Right lobe of liver (tissue), 6 donors: Measurements from ENCODE around the gene DYSF. TPM values are rescaled to one million over a fixed set of nuclear protein-coding genes. Genes with fewer than 3 reads are reported as not detected.

Source experiments
- ATAC-seq, 4 donors: fragments of 200-7000 bp; cut with Tn5 transposase; one replicate each; pipeline ENCODE4 v1.9.1; 2020; ENCODE audit warnings: mild to moderate bottlenecking in 4 of 4, moderate library complexity in 4 of 4
- DNase-seq, 3 donors: peaks; one replicate each; pipeline ENCODE4 v3.0.0-alpha.2; 2020
- H3K27ac ChIP-seq, 3 donors: fragments of 200-600 bp; one replicate each; pipeline ENCODE4 v1.8.0; 2022
- H3K27me3 ChIP-seq, 2 donors: fragments of 200-600 bp; one replicate each; pipeline ENCODE4 v1.8.0; 2022
- H3K36me3 ChIP-seq, 4 donors: fragments of 200-600 bp; sonication (generic) in 1 of 4; one replicate each; pipeline versions ENCODE4 v1.5.1 to v1.8.0; 2017 to 2022; ENCODE audit warnings: control low read depth in 1 of 4
- H3K4me1 ChIP-seq, 4 donors: fragments of 200-600 bp; sonication (generic) in 1 of 4; one replicate each; pipeline versions ENCODE4 v1.5.1 to v1.8.0; 2017 to 2022; ENCODE audit warnings: control low read depth in 1 of 4
- H3K4me3 ChIP-seq, 3 donors: fragments of 200-600 bp; one replicate each; pipeline ENCODE4 v1.8.0; 2022
- H3K9me3 ChIP-seq, 4 donors: fragments of 200-600 bp; sonication (generic) in 1 of 4; one replicate each; pipeline versions ENCODE4 v1.5.1 to v1.8.0; 2017 to 2022; ENCODE audit warnings: control low read depth in 1 of 4
- POLR2A ChIP-seq: fragments of 450-650 bp; IDR thresholded peaks from one replicate; pipeline ENCODE4 v1.6.1; 2017; ENCODE audit warnings: antibody characterized with exemption, mild to moderate bottlenecking
- WGBS: methylation state at CpG from one replicate; pipeline ENCODE4 v1.1.6; 2018; ENCODE audit warnings: low coverage, low lambda C conversion rate; ENCODE audit not compliant: insufficient coverage; ENCODE audit errors: missing lambda C conversion rate; 5-methylcytosine and 5-hydroxymethylcytosine counted together
- intact Hi-C, 2 donors: fragments of 100-400 bp; cut with DNase I; formaldehyde crosslinking; loops; one replicate each; pipeline versions ENCODE4 v1.11.2 to v1.14.1; 2022
- total RNA-seq, 6 experiments: library from RNA; depleted of rRNA in 2 of 6; stranded (reverse); fragments of >200 nt in 2 of 6; fragmentation: NEBNext Ultra II Directional in 3 of 6; extraction: Animal tissue kit (Norgen Biotek cat#: 25700) in 3 of 6; gene quantifications; one replicate each; pipeline versions ENCODE4 v1.1.0 to v1.2.4, GENCODE V29; 2016 to 2023
- TF ChIP-seq, protein P1 (sequence below), 4 donors: fragments of 200-600 bp in 3 of 4; fragments of 450-650 bp in 1 of 4; IDR thresholded peaks; one replicate each; pipeline versions ENCODE4 v1.5.1 to v1.8.0; 2016 to 2022; ENCODE audit warnings: antibody characterized with exemption in 4 of 4, mild to moderate bottlenecking in 2 of 4
- donor health status: DM: no; HTN: yes; CAD: no.
- donor health status: DM: no; HTN: no; CAD: no.
- donor health status: DM: no; HTN: no; CAD: no.
- donor health status: DM: no; HTN: yes; CAD: no.
- donor health status: DM: no; HTN: yes; CAD: no.

The DYSF gene
- total RNA-seq, 6 experiments from 2014 or later, result 21.8 to 55.0 (median 32.9) TPM

DNA sequence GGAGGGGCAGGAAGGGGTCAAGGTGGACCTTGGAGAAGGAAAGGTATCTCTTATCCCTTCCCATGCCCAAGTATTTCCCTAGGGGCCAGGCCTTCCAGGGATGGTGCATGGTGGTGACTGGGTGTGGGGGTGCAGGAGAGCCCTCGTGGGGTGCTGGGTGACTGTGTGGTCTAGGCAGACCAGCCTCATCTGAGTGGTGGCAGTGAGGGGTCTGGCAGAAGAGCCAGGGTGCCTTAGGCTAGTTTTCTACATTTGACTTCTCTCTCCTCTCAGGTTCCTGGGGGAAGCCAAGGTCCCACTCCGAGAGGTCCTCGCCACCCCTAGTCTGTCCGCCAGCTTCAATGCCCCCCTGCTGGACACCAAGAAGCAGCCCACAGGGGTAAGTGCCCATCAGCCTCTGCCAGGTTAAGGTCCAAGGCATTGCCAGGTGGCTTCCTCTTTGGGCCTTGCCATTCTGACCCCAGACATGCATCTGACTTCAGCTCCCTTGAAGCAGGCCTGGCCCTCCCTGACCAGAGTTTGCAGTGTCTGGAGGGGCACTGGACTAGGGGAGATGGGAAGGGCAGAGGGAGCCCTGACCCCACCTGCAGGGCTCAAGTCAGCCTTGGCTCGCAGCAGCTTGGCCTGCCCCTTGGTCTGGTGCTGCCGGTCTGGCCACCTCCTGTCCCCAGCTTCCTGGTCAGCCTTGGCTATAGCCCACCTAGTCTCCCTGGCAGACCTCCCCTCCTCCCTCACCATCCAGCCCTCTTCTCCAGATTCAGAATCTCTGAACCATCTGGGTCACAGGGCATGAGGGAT lies 49.8 kb downstream of the DYSF start:
- H3K27me3 ChIP-seq, result no peaks in the 10 kb centered on the region
- 80% methylated on average over 1 of the region's 6 CpGs for WGBS
- peak overlapping the region in 1 of 3 donors; percentile 43 for H3K27ac ChIP-seq
- no peaks in the 10 kb centered on the region for H3K36me3 ChIP-seq
- no peaks in the 10 kb centered on the region for H3K9me3 ChIP-seq
- no peak overlapping the region for H3K4me3 ChIP-seq
- peak in 1 of 4 donors; percentile 5 for ATAC-seq
- no peak for DNase-seq
- no peaks in the 10 kb centered on the region for H3K4me1 ChIP-seq
- intact Hi-C loops, result no loop called here
- no peak for TF ChIP-seq POLR2A
- TF ChIP-seq, protein P1, sequence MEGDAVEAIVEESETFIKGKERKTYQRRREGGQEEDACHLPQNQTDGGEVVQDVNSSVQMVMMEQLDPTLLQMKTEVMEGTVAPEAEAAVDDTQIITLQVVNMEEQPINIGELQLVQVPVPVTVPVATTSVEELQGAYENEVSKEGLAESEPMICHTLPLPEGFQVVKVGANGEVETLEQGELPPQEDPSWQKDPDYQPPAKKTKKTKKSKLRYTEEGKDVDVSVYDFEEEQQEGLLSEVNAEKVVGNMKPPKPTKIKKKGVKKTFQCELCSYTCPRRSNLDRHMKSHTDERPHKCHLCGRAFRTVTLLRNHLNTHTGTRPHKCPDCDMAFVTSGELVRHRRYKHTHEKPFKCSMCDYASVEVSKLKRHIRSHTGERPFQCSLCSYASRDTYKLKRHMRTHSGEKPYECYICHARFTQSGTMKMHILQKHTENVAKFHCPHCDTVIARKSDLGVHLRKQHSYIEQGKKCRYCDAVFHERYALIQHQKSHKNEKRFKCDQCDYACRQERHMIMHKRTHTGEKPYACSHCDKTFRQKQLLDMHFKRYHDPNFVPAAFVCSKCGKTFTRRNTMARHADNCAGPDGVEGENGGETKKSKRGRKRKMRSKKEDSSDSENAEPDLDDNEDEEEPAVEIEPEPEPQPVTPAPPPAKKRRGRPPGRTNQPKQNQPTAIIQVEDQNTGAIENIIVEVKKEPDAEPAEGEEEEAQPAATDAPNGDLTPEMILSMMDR (IDR thresholded peaks at IDR 0.05), result no peak

DNA sequence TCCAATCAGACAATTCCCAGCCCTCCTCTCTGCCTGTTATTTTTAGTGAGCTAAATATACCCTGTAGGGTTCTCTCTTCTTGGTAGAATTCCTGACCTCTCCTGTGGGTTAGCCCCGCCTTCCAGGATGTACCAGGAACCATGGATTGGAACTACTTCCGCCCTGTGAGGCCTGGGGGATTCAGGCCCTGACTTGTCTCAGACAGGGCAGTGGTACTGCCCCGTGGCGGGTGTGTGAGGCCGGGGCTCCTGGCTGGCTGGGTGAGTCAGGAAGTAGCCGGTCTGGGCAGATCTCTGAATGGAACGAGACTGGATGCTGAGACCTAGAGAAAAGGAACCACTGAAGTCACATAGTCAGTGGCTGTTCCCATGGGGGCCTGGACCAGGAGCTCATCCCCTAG lies 50.5 kb downstream of the DYSF start:
- peak overlapping the region in 1 of 3 donors; percentile 43 for H3K27ac ChIP-seq
- H3K4me1 ChIP-seq, result no peaks in the 10 kb centered on the region
- 51% methylated on average over 7 of the region's 7 CpGs for WGBS
- no peak for TF ChIP-seq POLR2A
- TF ChIP-seq, protein P1 (IDR thresholded peaks at IDR 0.05), result no peak
- intact Hi-C loops, result no loop called here
- H3K36me3 ChIP-seq, result no peaks in the 10 kb centered on the region
- H3K4me3 ChIP-seq, result no peak overlapping the region
- DNase-seq, result no peak
- H3K9me3 ChIP-seq, result no peaks in the 10 kb centered on the region
- H3K27me3 ChIP-seq, result no peaks in the 10 kb centered on the region
- ATAC-seq, result peak; percentile 50 to 66 (median 64)

DNA sequence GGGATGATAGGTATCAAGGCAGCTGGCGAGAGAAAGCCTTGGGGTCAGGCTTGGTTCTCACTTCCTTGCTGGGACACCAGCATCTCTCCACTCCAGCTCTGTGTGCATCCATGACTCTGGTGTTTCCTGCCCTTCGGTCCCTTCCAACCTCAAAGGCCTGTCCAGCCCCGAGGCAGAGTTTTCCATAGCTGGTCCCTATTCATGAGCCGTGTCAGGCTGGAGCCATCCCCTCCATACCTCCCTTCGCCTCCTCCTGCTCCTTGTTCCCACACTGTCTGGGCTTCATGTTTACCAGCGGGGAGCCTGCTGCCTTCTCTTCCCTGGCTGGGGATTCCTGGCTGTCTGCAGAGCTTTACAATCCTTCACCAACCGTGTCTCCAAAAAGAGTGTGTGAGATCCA lies 51.2 kb downstream of the DYSF start:
- H3K27ac ChIP-seq, result no peak overlapping the region
- intact Hi-C loops, result no loop called here

DNA sequence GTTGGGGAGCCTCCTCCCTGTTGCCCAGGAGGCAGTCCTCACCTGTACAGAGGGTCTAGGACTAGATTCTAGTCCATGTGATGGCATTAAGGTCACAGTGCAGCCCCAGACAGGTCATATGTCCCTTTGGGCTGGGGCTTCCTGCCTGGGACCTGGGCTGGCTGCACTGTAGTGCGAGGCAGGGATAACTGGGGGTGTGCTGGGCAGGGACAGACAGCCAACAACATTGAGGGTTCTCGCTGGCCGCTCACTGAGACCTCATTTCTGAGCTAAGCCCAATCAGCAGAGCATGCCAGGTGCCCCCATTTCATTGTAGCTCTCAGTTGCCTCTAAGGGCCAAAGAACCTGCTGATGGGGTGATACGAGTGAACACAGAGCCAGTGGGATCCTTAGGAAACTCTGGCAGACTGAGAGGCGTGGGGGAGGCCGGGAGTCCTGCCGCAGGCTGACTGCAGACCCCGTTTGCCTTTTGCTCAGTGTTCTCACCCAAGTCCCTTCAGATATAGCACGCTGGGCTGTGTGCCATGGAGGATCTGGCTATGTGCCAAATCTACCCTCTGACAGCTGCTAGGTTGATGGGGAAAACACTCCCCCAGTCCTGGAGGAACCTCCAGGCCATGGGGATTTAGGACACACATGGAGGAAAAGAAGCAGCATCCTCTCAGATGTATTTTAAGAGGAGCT lies 51.9 kb downstream of the DYSF start:
- DNase-seq, result no peak
- Histone ChIP-seq H3K27ac (no peak overlapping the region), H3K9me3 (no peaks in the 10 kb centered on the region), H3K4me3 (no peak overlapping the region), H3K36me3 (no peaks in the 10 kb centered on the region), H3K27me3 (no peaks in the 10 kb centered on the region), H3K4me1 (no peaks in the 10 kb centered on the region)
- no peak for ATAC-seq
- WGBS, result 79% methylated on average over 5 of the region's 9 CpGs
- intact Hi-C loops, result no loop called here
- TF ChIP-seq, protein P1 (IDR thresholded peaks at IDR 0.05), result no peak
- no peak for TF ChIP-seq POLR2A

More for the DNA sequence above, 51.2 kb downstream of the DYSF start:
- 77% methylated on average over 2 of the region's 7 CpGs for WGBS
- Histone ChIP-seq H3K9me3 (no peaks in the 10 kb centered on the region), H3K27me3 (no peaks in the 10 kb centered on the region), H3K36me3 (no peaks in the 10 kb centered on the region), H3K4me1 (no peaks in the 10 kb centered on the region), H3K4me3 (no peak overlapping the region)
- DNase-seq (no peak), ATAC-seq (no peak)
- TF ChIP-seq, protein P1 (IDR thresholded peaks at IDR 0.05), result no peak
- no peak for TF ChIP-seq POLR2A
